Heart left ventricle (tissue), 13 donors: Measurements from ENCODE around the gene MYL6B.

ENCODE experiments used
- POLR2A ChIP-seq, 2 donors: fragments of 450-650 bp; IDR thresholded peaks; one replicate each; pipeline ENCODE4 v1.6.1; 2017; ENCODE audit warnings: antibody characterized with exemption in 2 of 2, mild to moderate bottlenecking in 2 of 2, moderate library complexity in 2 of 2
- TF ChIP-seq, protein P1 (sequence below), 12 donors: fragments of 200-600 bp; sonication (generic) in 4 of 12; IDR thresholded peaks; one replicate each; pipeline versions ENCODE4 v1.5.0 to v1.8.0; 2018 to 2022; ENCODE audit warnings: antibody characterized with exemption in 12 of 12, mild to moderate bottlenecking in 5 of 12
- donor health status: ischemic (EF 13 %, LVEDD 7.1; RV severe dilation, severe dysfunction).
- donor health status: DM: no; HTN: yes; CAD: no.
- donor health status: DM: no; HTN: no; CAD: no.
- donor health status: ischemic (EF 25% LVEDD 6.9; RV normal size, moderate dysfunction).
- donor health status: ischemic (EF 25% LVEDD 5.7; RV mildly dilated, moderate dysfunction).
- donor health status: ischemic (EF 35%, LVEDD 5.7; RV mildly dilated, moderate dysfunction).
- donor health status: nonischemic (EF 11% LVEDD 7.7; RV severe dilation, severe dysfunction).
- donor health status: DM: yes; HTN: yes; CAD: no.
- donor health status: PGD.
- donor health status: ischemic (EF 29% LVEDD 5.4; RV normal size, mild dysfunction).
- donor health status: nonischemic (EF 23%, LVEDD 6.1; RV moderate dilation, normal function).

- TF ChIP-seq, protein P1, sequence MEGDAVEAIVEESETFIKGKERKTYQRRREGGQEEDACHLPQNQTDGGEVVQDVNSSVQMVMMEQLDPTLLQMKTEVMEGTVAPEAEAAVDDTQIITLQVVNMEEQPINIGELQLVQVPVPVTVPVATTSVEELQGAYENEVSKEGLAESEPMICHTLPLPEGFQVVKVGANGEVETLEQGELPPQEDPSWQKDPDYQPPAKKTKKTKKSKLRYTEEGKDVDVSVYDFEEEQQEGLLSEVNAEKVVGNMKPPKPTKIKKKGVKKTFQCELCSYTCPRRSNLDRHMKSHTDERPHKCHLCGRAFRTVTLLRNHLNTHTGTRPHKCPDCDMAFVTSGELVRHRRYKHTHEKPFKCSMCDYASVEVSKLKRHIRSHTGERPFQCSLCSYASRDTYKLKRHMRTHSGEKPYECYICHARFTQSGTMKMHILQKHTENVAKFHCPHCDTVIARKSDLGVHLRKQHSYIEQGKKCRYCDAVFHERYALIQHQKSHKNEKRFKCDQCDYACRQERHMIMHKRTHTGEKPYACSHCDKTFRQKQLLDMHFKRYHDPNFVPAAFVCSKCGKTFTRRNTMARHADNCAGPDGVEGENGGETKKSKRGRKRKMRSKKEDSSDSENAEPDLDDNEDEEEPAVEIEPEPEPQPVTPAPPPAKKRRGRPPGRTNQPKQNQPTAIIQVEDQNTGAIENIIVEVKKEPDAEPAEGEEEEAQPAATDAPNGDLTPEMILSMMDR (IDR thresholded peaks at IDR 0.05), result no peak
- no peak for TF ChIP-seq POLR2A (IDR thresholded peaks at IDR 0.05)
Measured at GRCh38 chr12:56202366-56202765, 50.0 kb downstream of the MYL6B start.
